ENCODE results near the gene APOA4. TPM values are rescaled to one million over a fixed set of nuclear protein-coding genes. Genes with fewer than 3 reads are reported as not detected.

Gene APOA4
- total RNA-seq, 4 donors from 2014 or later, result not detected

DNA sequence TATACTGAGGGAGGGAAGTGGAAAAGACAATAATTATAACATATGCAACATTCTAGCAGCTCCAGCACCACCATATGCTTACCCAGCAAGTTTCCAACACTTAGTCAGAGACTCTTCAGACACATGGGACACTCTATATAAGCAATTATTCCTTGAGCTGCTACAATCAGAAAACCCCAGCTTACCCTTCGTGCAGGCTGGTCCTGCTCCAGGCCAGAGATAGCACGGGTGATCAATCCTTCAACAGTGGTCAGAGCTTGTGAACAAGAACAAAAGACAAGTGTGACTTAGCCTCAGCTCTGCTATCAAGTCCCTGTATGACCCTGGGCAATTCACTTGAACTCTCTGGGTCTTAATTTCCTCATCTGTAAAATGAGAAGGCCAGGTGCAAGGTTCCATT is 36.8 kb downstream of the APOA4 start:
- intact Hi-C loops (cut with DNase I; ENCODE audit: low total_unique reads), result no loop called here
- DNase-seq (ENCODE audit: low spot score in 2 of 2), result no peak
- 89 to 92% methylated on average over 2 of the region's 2 CpGs for WGBS, 2 donors
- TF ChIP-seq, protein P1, sequence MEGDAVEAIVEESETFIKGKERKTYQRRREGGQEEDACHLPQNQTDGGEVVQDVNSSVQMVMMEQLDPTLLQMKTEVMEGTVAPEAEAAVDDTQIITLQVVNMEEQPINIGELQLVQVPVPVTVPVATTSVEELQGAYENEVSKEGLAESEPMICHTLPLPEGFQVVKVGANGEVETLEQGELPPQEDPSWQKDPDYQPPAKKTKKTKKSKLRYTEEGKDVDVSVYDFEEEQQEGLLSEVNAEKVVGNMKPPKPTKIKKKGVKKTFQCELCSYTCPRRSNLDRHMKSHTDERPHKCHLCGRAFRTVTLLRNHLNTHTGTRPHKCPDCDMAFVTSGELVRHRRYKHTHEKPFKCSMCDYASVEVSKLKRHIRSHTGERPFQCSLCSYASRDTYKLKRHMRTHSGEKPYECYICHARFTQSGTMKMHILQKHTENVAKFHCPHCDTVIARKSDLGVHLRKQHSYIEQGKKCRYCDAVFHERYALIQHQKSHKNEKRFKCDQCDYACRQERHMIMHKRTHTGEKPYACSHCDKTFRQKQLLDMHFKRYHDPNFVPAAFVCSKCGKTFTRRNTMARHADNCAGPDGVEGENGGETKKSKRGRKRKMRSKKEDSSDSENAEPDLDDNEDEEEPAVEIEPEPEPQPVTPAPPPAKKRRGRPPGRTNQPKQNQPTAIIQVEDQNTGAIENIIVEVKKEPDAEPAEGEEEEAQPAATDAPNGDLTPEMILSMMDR (IDR thresholded peaks at IDR 0.05), result no peak
- TF ChIP-seq POLR2A (IDR thresholded peaks at IDR 0.05), result no peak
- no peak overlapping the region for H3K4me3 ChIP-seq (ENCODE audit: low read depth, poor library complexity, severe bottlenecking)

DNA sequence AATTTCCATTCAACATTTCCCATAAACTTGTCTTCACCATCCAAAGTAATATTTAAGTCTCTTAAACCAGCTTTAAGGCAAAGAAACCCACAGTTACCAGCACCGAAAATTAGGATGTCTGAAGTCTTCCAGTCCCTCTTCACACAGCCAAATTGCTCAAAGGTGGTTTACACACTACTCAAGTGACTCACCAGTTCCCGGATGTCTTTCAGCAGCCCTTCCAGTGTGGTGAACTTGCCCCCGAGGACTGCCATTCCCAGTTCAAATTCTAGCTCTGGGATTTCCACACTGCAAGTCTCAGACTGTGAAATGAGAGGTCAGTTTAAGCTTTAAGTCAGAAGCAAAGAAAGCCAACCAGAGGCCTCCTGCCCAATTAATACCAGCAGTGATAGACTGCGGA is 40.4 kb downstream of the APOA4 start:
- TF ChIP-seq, protein P1 (IDR thresholded peaks at IDR 0.05), result no peak
- TF ChIP-seq POLR2A (IDR thresholded peaks at IDR 0.05), result no peak
- 79 to 93% methylated on average over 4 of the region's 4 CpGs for WGBS, 2 donors
- DNase-seq (ENCODE audit: low spot score in 2 of 2), result no peak
- intact Hi-C loops (cut with DNase I; ENCODE audit: low total_unique reads), result no loop called here
- no peak overlapping the region for H3K4me3 ChIP-seq (ENCODE audit: low read depth, poor library complexity, severe bottlenecking)

DNA sequence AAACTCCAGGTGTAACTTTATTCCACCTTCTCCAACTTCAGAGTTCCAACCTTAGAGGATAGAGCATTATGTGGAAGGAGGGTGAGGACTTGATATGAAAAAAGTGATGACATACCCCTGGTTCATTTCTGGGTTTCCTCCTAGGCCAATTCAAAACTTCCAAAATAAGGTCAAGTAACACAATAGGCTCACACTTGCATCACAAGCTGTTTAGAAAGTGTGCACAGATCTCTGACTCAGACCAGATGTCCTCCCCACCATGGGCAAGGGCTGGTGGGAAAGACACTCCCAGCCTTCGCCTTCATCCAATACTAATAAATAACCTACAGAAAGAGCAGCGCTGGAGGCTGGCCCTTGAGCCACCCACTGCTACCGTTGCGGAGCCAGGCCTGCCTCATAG is 44.5 kb downstream of the APOA4 start:
- 91 to 94% methylated on average over 4 of the region's 4 CpGs for WGBS, 2 donors
- no peak overlapping the region for H3K4me3 ChIP-seq (ENCODE audit: low read depth, poor library complexity, severe bottlenecking)
- DNase-seq (ENCODE audit: low spot score in 2 of 2), result no peak
- intact Hi-C loops (cut with DNase I; ENCODE audit: low total_unique reads), result no loop called here
- TF ChIP-seq POLR2A (IDR thresholded peaks at IDR 0.05), result no peak

DNA sequence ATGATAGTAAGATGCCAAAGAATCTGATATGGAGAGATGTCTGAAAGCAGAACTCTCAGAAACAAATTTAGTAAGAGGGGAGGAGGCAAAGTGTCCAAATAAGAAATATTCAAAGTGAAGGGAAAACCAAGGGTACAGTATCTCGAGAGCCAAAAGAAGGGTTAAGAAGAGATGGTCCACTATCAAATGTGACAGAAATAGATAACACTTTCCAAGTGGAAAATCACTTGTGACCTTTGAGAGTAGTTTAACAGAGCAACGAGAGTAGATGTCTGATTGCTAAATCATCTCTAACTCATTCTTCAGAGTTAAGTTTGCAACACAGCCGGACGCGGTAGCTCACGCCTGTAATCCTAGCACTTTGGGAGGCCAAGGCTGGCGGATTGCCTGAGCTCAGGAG is 46.0 kb downstream of the APOA4 start:
- no peak overlapping the region for H3K4me3 ChIP-seq (ENCODE audit: low read depth, poor library complexity, severe bottlenecking)
- TF ChIP-seq, protein P1 (IDR thresholded peaks at IDR 0.05), result no peak
- TF ChIP-seq POLR2A (IDR thresholded peaks at IDR 0.05), result no peak
- no peak for DNase-seq (ENCODE audit: low spot score in 2 of 2)
- intact Hi-C loops (cut with DNase I; ENCODE audit: low total_unique reads), result no loop called here
- WGBS, 2 donors, result 87% methylated on average over 7 of the region's 7 CpGs

DNA sequence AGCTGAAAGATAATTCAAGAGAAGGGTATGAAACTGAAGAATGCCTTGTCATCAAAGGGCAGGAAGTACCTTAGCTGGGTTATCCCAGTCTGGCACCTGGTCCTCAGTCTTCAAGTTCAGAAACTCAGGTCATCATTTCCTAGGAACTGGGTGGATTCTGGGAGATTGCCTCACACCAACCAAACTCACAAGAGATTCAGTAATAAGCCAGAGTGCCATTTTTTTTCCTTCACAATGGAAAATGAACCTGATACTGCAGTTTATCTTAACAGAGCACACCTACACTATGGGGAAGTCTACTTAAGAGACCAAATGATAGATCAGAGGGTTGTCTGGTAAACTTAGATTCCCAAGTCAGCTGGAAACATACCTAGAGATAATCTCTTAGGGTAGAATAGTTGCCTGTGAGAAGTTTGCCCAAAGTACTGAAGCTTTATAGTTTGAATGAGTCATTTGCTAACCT is 46.6 kb downstream of the APOA4 start:
- no peak overlapping the region for H3K4me3 ChIP-seq (ENCODE audit: low read depth, poor library complexity, severe bottlenecking)
- no peak for TF ChIP-seq POLR2A (IDR thresholded peaks at IDR 0.05)
- TF ChIP-seq, protein P1 (IDR thresholded peaks at IDR 0.05), result no peak
- no peak for DNase-seq (ENCODE audit: low spot score in 2 of 2)
- intact Hi-C loops (cut with DNase I; ENCODE audit: low total_unique reads), result no loop called here

DNA sequence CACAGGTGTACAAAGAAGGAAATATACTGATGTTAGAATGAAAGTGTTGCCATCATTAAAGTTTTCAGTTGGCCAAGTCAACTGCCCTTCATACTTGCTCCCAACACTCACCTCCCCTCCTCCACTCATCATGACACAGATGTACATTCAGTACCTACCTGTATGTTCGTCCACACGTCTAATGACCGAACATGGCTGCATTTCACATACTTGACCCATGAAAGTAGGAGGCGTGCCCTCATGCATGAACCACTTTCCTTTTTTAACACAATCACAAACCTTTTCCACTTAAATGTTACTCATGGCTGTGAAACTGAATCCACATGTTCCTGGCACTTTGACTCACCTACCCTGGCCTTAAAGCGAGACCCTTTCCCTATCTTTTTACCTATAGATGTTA is 47.1 kb downstream of the APOA4 start:
- intact Hi-C loops (cut with DNase I; ENCODE audit: low total_unique reads), result no loop called here
- DNase-seq (ENCODE audit: low spot score in 2 of 2), result no peak
- 84 to 85% methylated on average over 5 of the region's 5 CpGs for whole genome bisulfite sequencing, 2 donors
- TF ChIP-seq, protein P1 (IDR thresholded peaks at IDR 0.05), result no peak
- no peak for TF ChIP-seq POLR2A (IDR thresholded peaks at IDR 0.05)
- no peak overlapping the region for H3K4me3 ChIP-seq (ENCODE audit: low read depth, poor library complexity, severe bottlenecking)

All from lower leg skin (tissue), 4 donors.